Kidney epithelial cell (primary cell): ENCODE results near the gene SPATA7. TPM values are rescaled to one million over a fixed set of nuclear protein-coding genes. Genes with fewer than 3 reads are reported as not detected.

Experiments used
- DNase-seq: peaks from one replicate; pipeline ENCODE4 v3.0.0-alpha.2; 2010; ENCODE audit warnings: low read depth
- H3K27me3 ChIP-seq: 2 replicates; pipeline ENCODE4 v1.6.0; 2011; ENCODE audit warnings: low read length; ENCODE audit not compliant: control insufficient read depth, insufficient read depth
- H3K36me3 ChIP-seq: 2 replicates; pipeline ENCODE4 v1.5.1; 2011; ENCODE audit warnings: low read length; ENCODE audit not compliant: control insufficient read depth, insufficient read depth
- H3K4me3 ChIP-seq: 2 replicates; pipeline ENCODE4 v1.5.1; 2011; ENCODE audit warnings: low read depth, mild to moderate bottlenecking, control low read depth, low read length
- total RNA-seq: library from RNA; depleted of rRNA; stranded (reverse); fragments of >200 nt; gene quantifications from 2 replicates; pipeline ENCODE4 v1.2.3, GENCODE V29; 2015
- TF ChIP-seq, protein P1 (sequence below): IDR thresholded peaks from 2 replicates; pipeline ENCODE4 v1.5.1; 2011; ENCODE audit warnings: mild to moderate bottlenecking, moderate library complexity, low read length, control low read depth, inconsistent platforms; ENCODE audit not compliant: insufficient read depth, poor library complexity, severe bottlenecking

The SPATA7 gene
- total RNA-seq, 1 donor from 2014 or later = 10.8 TPM

DNA sequence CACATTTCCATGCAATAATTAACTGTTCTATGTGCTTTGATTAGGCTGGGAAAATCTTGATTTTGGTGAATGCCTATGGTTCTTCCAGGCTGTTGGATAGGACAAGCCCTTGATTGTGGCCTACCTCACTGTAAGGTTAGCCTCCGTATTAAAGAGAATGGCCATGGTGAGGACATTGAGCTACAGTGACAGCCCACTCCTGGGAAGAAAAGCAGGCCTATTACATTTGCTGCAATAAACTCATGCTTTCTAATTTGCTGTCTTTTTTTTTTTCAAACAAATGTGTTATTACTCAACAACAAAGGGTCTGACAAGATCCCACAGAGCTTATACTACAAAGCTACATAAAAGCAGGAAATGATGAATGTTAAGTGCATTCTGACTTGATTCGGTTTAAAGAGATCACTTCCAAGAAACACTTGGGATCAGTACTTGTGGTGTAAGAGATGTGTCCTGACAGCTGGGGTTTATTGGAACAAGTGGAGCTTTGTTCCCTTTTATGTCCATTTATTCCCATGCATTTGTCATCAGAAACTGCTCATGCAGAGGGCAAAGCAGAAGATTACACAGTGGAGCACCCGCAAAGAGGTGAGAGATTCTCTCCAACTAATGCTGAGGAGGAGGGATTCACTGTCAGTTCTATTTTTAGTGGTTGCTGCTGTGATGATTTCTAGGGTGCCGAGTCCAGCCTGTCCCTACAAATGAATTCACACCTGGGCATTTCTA is 33.3 kb upstream of the SPATA7 start:
- DNase-seq = no peak
- no peak overlapping the region for H3K4me3 ChIP-seq
- no peaks in the 10 kb centered on the region for H3K36me3 ChIP-seq
- TF ChIP-seq, protein P1, sequence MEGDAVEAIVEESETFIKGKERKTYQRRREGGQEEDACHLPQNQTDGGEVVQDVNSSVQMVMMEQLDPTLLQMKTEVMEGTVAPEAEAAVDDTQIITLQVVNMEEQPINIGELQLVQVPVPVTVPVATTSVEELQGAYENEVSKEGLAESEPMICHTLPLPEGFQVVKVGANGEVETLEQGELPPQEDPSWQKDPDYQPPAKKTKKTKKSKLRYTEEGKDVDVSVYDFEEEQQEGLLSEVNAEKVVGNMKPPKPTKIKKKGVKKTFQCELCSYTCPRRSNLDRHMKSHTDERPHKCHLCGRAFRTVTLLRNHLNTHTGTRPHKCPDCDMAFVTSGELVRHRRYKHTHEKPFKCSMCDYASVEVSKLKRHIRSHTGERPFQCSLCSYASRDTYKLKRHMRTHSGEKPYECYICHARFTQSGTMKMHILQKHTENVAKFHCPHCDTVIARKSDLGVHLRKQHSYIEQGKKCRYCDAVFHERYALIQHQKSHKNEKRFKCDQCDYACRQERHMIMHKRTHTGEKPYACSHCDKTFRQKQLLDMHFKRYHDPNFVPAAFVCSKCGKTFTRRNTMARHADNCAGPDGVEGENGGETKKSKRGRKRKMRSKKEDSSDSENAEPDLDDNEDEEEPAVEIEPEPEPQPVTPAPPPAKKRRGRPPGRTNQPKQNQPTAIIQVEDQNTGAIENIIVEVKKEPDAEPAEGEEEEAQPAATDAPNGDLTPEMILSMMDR = no peak
- H3K27me3 ChIP-seq = no peaks in the 10 kb centered on the region

DNA sequence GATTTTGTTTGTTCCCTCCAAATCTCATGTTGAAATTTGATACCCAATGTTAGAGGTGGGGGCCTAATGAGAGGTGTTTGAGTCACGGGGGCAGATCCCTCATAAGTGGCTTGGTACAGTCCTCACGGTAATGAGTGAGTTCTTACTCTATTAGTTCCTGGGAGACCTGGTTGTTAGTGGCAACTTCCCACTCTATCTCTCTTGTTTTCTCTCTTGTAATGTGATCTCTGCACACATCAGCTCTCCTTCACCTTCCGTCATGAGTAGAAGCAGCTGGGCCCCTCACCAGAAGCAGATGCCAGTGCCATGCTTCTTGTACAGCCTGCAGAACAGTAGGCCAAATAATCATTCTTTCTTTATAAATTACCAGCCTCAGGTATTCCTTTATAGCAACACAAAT is 32.8 kb upstream of the SPATA7 start:
- TF ChIP-seq, protein P1 = no peak
- no peak for DNase-seq
- no peaks in the 10 kb centered on the region for H3K27me3 ChIP-seq
- no peaks in the 10 kb centered on the region for H3K36me3 ChIP-seq
- H3K4me3 ChIP-seq = no peak overlapping the region

DNA sequence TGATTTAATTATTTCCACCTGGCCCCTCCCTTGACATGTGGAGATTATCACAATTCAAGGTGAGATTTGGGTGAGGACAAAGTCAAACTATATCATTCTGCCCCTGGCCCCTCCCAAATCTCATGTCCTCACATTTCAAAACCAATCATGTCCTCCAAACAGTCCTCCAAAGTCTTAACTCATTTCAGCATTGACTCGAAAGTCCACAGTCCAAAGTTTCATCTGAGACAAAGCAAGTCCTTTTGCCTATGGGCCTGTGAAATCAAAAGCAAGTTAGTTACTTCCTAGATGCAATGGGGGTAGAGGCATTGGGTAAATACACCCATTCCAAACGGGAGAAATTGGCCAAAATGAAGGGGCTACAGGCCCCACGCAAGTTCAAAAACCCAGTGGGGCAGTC is 31.1 kb upstream of the SPATA7 start:
- no peak for DNase-seq
- Histone ChIP-seq H3K27me3 (no peaks in the 10 kb centered on the region), H3K4me3 (no peak overlapping the region), H3K36me3 (no peaks in the 10 kb centered on the region)
- TF ChIP-seq, protein P1 = no peak

DNA sequence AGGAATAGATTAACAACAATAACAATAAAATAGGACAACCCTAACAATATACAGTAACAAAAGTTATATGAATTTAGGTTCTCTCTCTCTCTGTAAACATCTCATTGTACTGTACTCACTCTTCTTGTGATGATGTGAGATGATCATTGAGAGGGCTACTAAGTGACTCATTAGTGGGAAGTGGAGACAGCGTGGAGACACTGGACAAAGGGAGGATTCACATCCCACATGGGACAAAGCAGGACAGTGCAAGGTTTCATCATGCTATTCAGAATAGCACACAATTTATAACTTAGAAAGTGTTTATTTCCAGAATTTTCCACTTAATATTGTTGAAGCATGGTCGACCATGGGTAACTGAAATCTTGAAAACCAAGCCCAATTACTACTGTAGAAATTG is 26.0 kb upstream of the SPATA7 start:
- no peak overlapping the region for H3K4me3 ChIP-seq
- no peaks in the 10 kb centered on the region for H3K27me3 ChIP-seq
- TF ChIP-seq, protein P1 = no peak
- no peak for DNase-seq
- H3K36me3 ChIP-seq = no peaks in the 10 kb centered on the region

DNA sequence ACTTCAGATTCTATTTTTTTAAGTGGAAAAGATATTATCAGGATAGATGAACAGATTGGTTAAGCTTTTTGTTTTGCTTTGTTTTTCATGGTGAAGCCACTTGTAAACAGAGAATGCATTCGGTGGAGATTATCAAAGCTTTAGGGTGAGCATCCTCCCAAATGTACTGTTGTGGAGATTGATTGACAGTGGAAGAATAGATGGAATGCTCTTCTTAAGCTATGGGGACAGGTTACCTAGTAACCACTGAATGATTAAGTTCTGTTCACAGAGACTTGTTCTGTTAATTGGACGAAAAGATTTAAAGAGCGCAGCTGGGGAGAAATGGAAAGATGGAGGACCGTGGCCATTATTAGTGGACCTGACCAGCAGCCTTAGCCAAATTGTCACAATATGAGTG is 21.8 kb upstream of the SPATA7 start:
- Histone ChIP-seq H3K27me3 (no peaks in the 10 kb centered on the region), H3K36me3 (no peaks in the 10 kb centered on the region), H3K4me3 (no peak overlapping the region)
- TF ChIP-seq, protein P1 = no peak
- DNase-seq = no peak
